Activated naive CD4-positive, alpha-beta T cell treated with anti-CD3 and anti-CD28 coated beads, Interleukin-2, amount 10 ng/mL, durations not matched to agents 7 days and 5 days (primary cell): ENCODE data around the gene P4HA1.

Experiments
- CTCF ChIA-PET: fragments of 350-600 bp; sonication (Branson Sonifier 250); formaldehyde crosslinking; loops from one replicate; lab custom pipeline; 2021; ENCODE audit warnings: antibody characterized with exemption; lab: Charles Lee
- DNase-seq: peaks from one replicate; pipeline ENCODE4 v3.0.0-alpha.2; 2020
- H3K27ac Mint-ChIP-seq: one replicate; pipeline ENCODE4 v1.8.0; 2021; ENCODE audit warnings: mild to moderate bottlenecking, moderate library complexity, mixed read lengths
- H3K27me3 Mint-ChIP-seq: one replicate; pipeline ENCODE4 v1.8.0; 2021; ENCODE audit warnings: mild to moderate bottlenecking, mixed read lengths
- H3K36me3 Mint-ChIP-seq: one replicate; pipeline ENCODE4 v1.8.0; 2021; ENCODE audit warnings: mixed read lengths
- H3K4me1 Mint-ChIP-seq: one replicate; pipeline ENCODE4 v1.8.0; 2021; ENCODE audit warnings: mixed read lengths
- H3K4me3 Mint-ChIP-seq: one replicate; pipeline ENCODE4 v1.8.0; 2021; ENCODE audit warnings: mild to moderate bottlenecking, moderate library complexity, mixed read lengths
- H3K9me3 Mint-ChIP-seq: one replicate; pipeline ENCODE4 v1.8.0; 2021; ENCODE audit warnings: mixed read lengths

Gene P4HA1

GRCh38 chr10:73096449-73097304, at the start of gene P4HA1:
Gene P4HA1 (minus strand): TSS chr10:73096866. CDS start chr10:73074883, 21,983 bp downstream.
- peak; percentile 99 for DNase-seq
- H3K4me3 Mint-ChIP-seq, result peak within 1 kb of the TSS; percentile 89
- peaks cover 11% of the 10 kb centered on the region for H3K36me3 Mint-ChIP-seq
- no peaks in the 10 kb centered on the region for H3K9me3 Mint-ChIP-seq
- H3K27me3 Mint-ChIP-seq, result peaks cover 8% of the 10 kb centered on the region
- peak within 1 kb of the TSS; percentile 93 for H3K27ac Mint-ChIP-seq
- CTCF ChIA-PET, result interaction anchor here (0.6 to 4.2 kb wide), 16 partner anchors 9 to 133 kb away, joined by 3 to 29 read pairs (median 3); partner anchors contain the start of genes ECD, FAM149B1 and NUDT13
- H3K4me1 Mint-ChIP-seq, result peaks cover 32% of the 10 kb centered on the region

GRCh38 chr10:73141603-73142002, 44.9 kb upstream of the P4HA1 start:
- Mint-ChIP-seq H3K9me3 (no peaks in the 10 kb centered on the region), H3K27ac (no peak overlapping the region), H3K4me3 (no peak overlapping the region), H3K36me3 (peaks cover 37% of the 10 kb centered on the region), H3K27me3 (no peaks in the 10 kb centered on the region), H3K4me1 (no peaks in the 10 kb centered on the region)
- CTCF ChIA-PET, result no interaction called here
- DNase-seq, result no peak

- H3K27me3 Mint-ChIP-seq, result no peaks in the 10 kb centered on the region
- no peak overlapping the region for H3K27ac Mint-ChIP-seq
- DNase-seq, result no peak
- no peaks in the 10 kb centered on the region for H3K9me3 Mint-ChIP-seq
- CTCF ChIA-PET, result interaction anchor here (1.0 kb wide), 1 partner anchor 20 kb away, joined by 4 read pairs; no protein-coding TSS in a partner anchor
- H3K36me3 Mint-ChIP-seq, result peaks cover 40% of the 10 kb centered on the region
- no peaks in the 10 kb centered on the region for H3K4me1 Mint-ChIP-seq
- H3K4me3 Mint-ChIP-seq, result no peak overlapping the region
Observed at GRCh38 chr10:73139251-73139650, 42.6 kb upstream of the P4HA1 start.

GRCh38 chr10:73136627-73137026, 40.0 kb upstream of the P4HA1 start:
- CTCF ChIA-PET, result interaction anchor here (0.8 kb wide), 1 partner anchor 40 kb away, joined by 3 read pairs; the partner anchor contains the start of gene P4HA1
- H3K4me3 Mint-ChIP-seq, result no peak overlapping the region
- no peaks in the 10 kb centered on the region for H3K27me3 Mint-ChIP-seq
- no peak for DNase-seq
- H3K9me3 Mint-ChIP-seq, result no peaks in the 10 kb centered on the region
- H3K36me3 Mint-ChIP-seq, result peaks cover 44% of the 10 kb centered on the region
- H3K27ac Mint-ChIP-seq, result no peak overlapping the region
- H3K4me1 Mint-ChIP-seq, result no peaks in the 10 kb centered on the region

- Mint-ChIP-seq H3K36me3 (peaks cover 45% of the 10 kb centered on the region), H3K27ac (no peak overlapping the region), H3K4me1 (no peaks in the 10 kb centered on the region), H3K4me3 (no peak overlapping the region), H3K27me3 (no peaks in the 10 kb centered on the region), H3K9me3 (no peaks in the 10 kb centered on the region)
- no peak for DNase-seq
- CTCF ChIA-PET, result interaction anchor here (1.1 kb wide), 1 partner anchor 39 kb away, joined by 3 read pairs; no protein-coding TSS in a partner anchor
Observed at GRCh38 chr10:73134727-73135126, 38.1 kb upstream of the P4HA1 start.

GRCh38 chr10:73131913-73132686, 35.4 kb upstream of the P4HA1 start:
- DNase-seq, result no peak
- H3K4me1 Mint-ChIP-seq, result no peaks in the 10 kb centered on the region
- H3K4me3 Mint-ChIP-seq, result no peak overlapping the region
- no peaks in the 10 kb centered on the region for H3K9me3 Mint-ChIP-seq
- CTCF ChIA-PET, result interaction anchor here (1.0 kb wide), 1 partner anchor 35 kb away, joined by 3 read pairs; the partner anchor contains the start of gene P4HA1
- peaks cover 40% of the 10 kb centered on the region for H3K36me3 Mint-ChIP-seq
- H3K27me3 Mint-ChIP-seq, result no peaks in the 10 kb centered on the region
- no peak overlapping the region for H3K27ac Mint-ChIP-seq

- Mint-ChIP-seq H3K27ac (no peak overlapping the region), H3K36me3 (peaks cover 40% of the 10 kb centered on the region), H3K4me1 (no peaks in the 10 kb centered on the region), H3K9me3 (no peaks in the 10 kb centered on the region), H3K4me3 (no peak overlapping the region), H3K27me3 (no peaks in the 10 kb centered on the region)
- no peak for DNase-seq
- CTCF ChIA-PET, result interaction anchor here (0.7 kb wide), 1 partner anchor 70 kb away, joined by 3 read pairs; no protein-coding TSS in a partner anchor
Observed at GRCh38 chr10:73131301-73131700, 34.6 kb upstream of the P4HA1 start.

- H3K9me3 Mint-ChIP-seq, result no peaks in the 10 kb centered on the region
- no peak for DNase-seq
- CTCF ChIA-PET, result no interaction called here
- peaks cover 27% of the 10 kb centered on the region for H3K36me3 Mint-ChIP-seq
- no peaks in the 10 kb centered on the region for H3K27me3 Mint-ChIP-seq
- H3K4me1 Mint-ChIP-seq, result no peaks in the 10 kb centered on the region
- no peak overlapping the region for H3K4me3 Mint-ChIP-seq
- H3K27ac Mint-ChIP-seq, result no peak overlapping the region
Observed at GRCh38 chr10:73126343-73126742, 29.7 kb upstream of the P4HA1 start.

- H3K4me1 Mint-ChIP-seq, result no peaks in the 10 kb centered on the region
- CTCF ChIA-PET, result no interaction called here
Observed at GRCh38 chr10:73119952-73120351, 23.3 kb upstream of the P4HA1 start.

GRCh38 chr10:73119457-73119856, 22.8 kb upstream of the P4HA1 start:
- Mint-ChIP-seq H3K4me1 (no peaks in the 10 kb centered on the region), H3K4me3 (no peak overlapping the region), H3K27ac (no peak overlapping the region), H3K36me3 (peaks cover 11% of the 10 kb centered on the region), H3K27me3 (no peaks in the 10 kb centered on the region), H3K9me3 (no peaks in the 10 kb centered on the region)
- DNase-seq, result no peak
- CTCF ChIA-PET, result interaction anchor here (0.7 kb wide), 1 partner anchor 26 kb away, joined by 3 read pairs; no protein-coding TSS in a partner anchor

More at GRCh38 chr10:73119952-73120351, 23.3 kb upstream of the P4HA1 start:
- no peaks in the 10 kb centered on the region for H3K9me3 Mint-ChIP-seq
- H3K27me3 Mint-ChIP-seq, result no peaks in the 10 kb centered on the region
- no peak overlapping the region for H3K27ac Mint-ChIP-seq
- no peak for DNase-seq
- H3K4me3 Mint-ChIP-seq, result no peak overlapping the region
- peaks cover 13% of the 10 kb centered on the region for H3K36me3 Mint-ChIP-seq

GRCh38 chr10:73117976-73118743, 21.5 kb upstream of the P4HA1 start:
- no peaks in the 10 kb centered on the region for H3K9me3 Mint-ChIP-seq
- peak overlapping the region; percentile 24 for H3K27ac Mint-ChIP-seq
- CTCF ChIA-PET, result no interaction called here
- no peak for DNase-seq
- H3K36me3 Mint-ChIP-seq, result peaks cover 7% of the 10 kb centered on the region
- no peak overlapping the region for H3K4me3 Mint-ChIP-seq
- no peaks in the 10 kb centered on the region for H3K4me1 Mint-ChIP-seq
- H3K27me3 Mint-ChIP-seq, result no peaks in the 10 kb centered on the region

- H3K9me3 Mint-ChIP-seq, result no peaks in the 10 kb centered on the region
- peaks cover 6% of the 10 kb centered on the region for H3K4me1 Mint-ChIP-seq
- H3K27ac Mint-ChIP-seq, result no peak overlapping the region
- H3K4me3 Mint-ChIP-seq, result no peak overlapping the region
- H3K36me3 Mint-ChIP-seq, result peaks cover 7% of the 10 kb centered on the region
- H3K27me3 Mint-ChIP-seq, result no peaks in the 10 kb centered on the region
- CTCF ChIA-PET, result no interaction called here
- no peak for DNase-seq
Observed at GRCh38 chr10:73116017-73116416, 19.4 kb upstream of the P4HA1 start.

GRCh38 chr10:73113551-73113950, 16.9 kb upstream of the P4HA1 start:
- H3K36me3 Mint-ChIP-seq, result peaks cover 21% of the 10 kb centered on the region
- no peak overlapping the region for H3K27ac Mint-ChIP-seq
- no peak overlapping the region for H3K4me3 Mint-ChIP-seq
- peaks cover 18% of the 10 kb centered on the region for H3K4me1 Mint-ChIP-seq
- H3K9me3 Mint-ChIP-seq, result peaks cover 8% of the 10 kb centered on the region
- H3K27me3 Mint-ChIP-seq, result no peaks in the 10 kb centered on the region
- DNase-seq, result no peak
- CTCF ChIA-PET, result interaction anchor here (0.7 kb wide), 1 partner anchor 17 kb away, joined by 3 read pairs; the partner anchor contains the start of gene P4HA1
